DMS79 treated with DMSO at 0.1 percent for 48 hours (cell line): ENCODE data around the gene HNMT.
"Not testable (repeated sequence)": the region's sequence is repeated elsewhere in the genome, so short reads cannot be mapped to it uniquely, and the experiment has no call there.

ENCODE experiments used
- DNase-seq: peaks from one replicate; lab custom pipeline; 2025; lab: John Stamatoyannopoulos, UW

HNMT gene

GRCh38 chr2:138012968-138013367, 48.7 kb downstream of the HNMT start:
- no peak for DNase-seq

GRCh38 chr2:138013639-138014038, 49.4 kb downstream of the HNMT start:
- no peak for DNase-seq

GRCh38 chr2:138015494-138015893, 51.2 kb downstream of the HNMT start:
- no peak for DNase-seq

GRCh38 chr2:138016351-138017087, 52.2 kb downstream of the HNMT start:
- DNase-seq, result no peak

- DNase-seq, result no peak
Observed at GRCh38 chr2:138017824-138018223, 53.6 kb downstream of the HNMT start.

GRCh38 chr2:138018866-138019688, 54.8 kb downstream of the HNMT start:
- DNase-seq, result no peak

- no peak for DNase-seq
Observed at GRCh38 chr2:138020432-138020831, 56.2 kb downstream of the HNMT start.

- no peak for DNase-seq
Observed at GRCh38 chr2:138021154-138021553, 56.9 kb downstream of the HNMT start.

GRCh38 chr2:138023298-138023697, 59.0 kb downstream of the HNMT start:
- no peak for DNase-seq

- DNase-seq, result no peak
Observed at GRCh38 chr2:138023976-138024375, 59.7 kb downstream of the HNMT start.

- DNase-seq, result no peak
Observed at GRCh38 chr2:138026111-138027020, 62.1 kb downstream of the HNMT start.

- DNase-seq, result no peak
Observed at GRCh38 chr2:138028538-138028937, 64.3 kb downstream of the HNMT start.

GRCh38 chr2:138029276-138029675, 65.0 kb downstream of the HNMT start:
- no peak for DNase-seq

- DNase-seq, result no peak
Observed at GRCh38 chr2:138030459-138030858, 66.2 kb downstream of the HNMT start.

- DNase-seq, result no peak
Observed at GRCh38 chr2:138032334-138032733, 68.1 kb downstream of the HNMT start.

- DNase-seq, result no peak
Observed at GRCh38 chr2:138034536-138034935, 70.3 kb downstream of the HNMT start.

- DNase-seq, result no peak
Observed at GRCh38 chr2:138035608-138036217, 71.4 kb downstream of the HNMT start.

GRCh38 chr2:138036522-138036921, 72.2 kb downstream of the HNMT start:
- DNase-seq, result no peak

- no peak for DNase-seq
Observed at GRCh38 chr2:138037090-138037489, 72.8 kb downstream of the HNMT start.

GRCh38 chr2:138040616-138041015, 76.3 kb downstream of the HNMT start:
- no peak for DNase-seq

- DNase-seq, result no peak
Observed at GRCh38 chr2:138042311-138042710, 78.0 kb downstream of the HNMT start.

GRCh38 chr2:138043588-138043987, 79.3 kb downstream of the HNMT start:
- not testable (repeated sequence) for DNase-seq
